Calu3 (cell line): ENCODE results near the gene CDH18. TPM values are rescaled to one million over a fixed set of nuclear protein-coding genes. Genes with fewer than 3 reads are reported as not detected.
"Not testable (repeated sequence)": the region's sequence is repeated elsewhere in the genome, so short reads cannot be mapped to it uniquely, and the experiment has no call there.

ENCODE experiments used
- BruUV-seq: library from RNA; stranded (reverse); fragments of 400-500 nt; replicated peaks from 2 replicates; lab custom pipeline; 2021; lab: Mats Ljungman, UMichigan
- CTCF ChIA-PET: fragments of 300-600 bp; sonication (Branson Sonifier 250); formaldehyde crosslinking; loops from one replicate; lab custom pipeline; 2022; ENCODE audit warnings: antibody characterized with exemption; lab: Charles Lee
- DNase-seq: peaks from one replicate; pipeline ENCODE4 v3.0.0; 2022
- H3K27ac Mint-ChIP-seq: one replicate; pipeline ENCODE4 v1.8.0; 2022; ENCODE audit warnings: mixed read lengths; ENCODE audit not compliant: unreplicated experiment
- H3K27me3 Mint-ChIP-seq: one replicate; pipeline ENCODE4 v1.8.0; 2022; ENCODE audit warnings: mixed read lengths; ENCODE audit not compliant: unreplicated experiment
- H3K36me3 Mint-ChIP-seq: one replicate; pipeline ENCODE4 v1.8.0; 2022; ENCODE audit warnings: mild to moderate bottlenecking, moderate library complexity, mixed read lengths; ENCODE audit not compliant: insufficient read depth, unreplicated experiment
- H3K4me1 Mint-ChIP-seq: one replicate; pipeline ENCODE4 v1.8.0; 2022; ENCODE audit warnings: mild to moderate bottlenecking, low read depth, mixed read lengths; ENCODE audit not compliant: unreplicated experiment
- H3K4me3 Mint-ChIP-seq: one replicate; pipeline ENCODE4 v1.8.0; 2022; ENCODE audit warnings: mild to moderate bottlenecking, low read depth, moderate library complexity, mixed read lengths; ENCODE audit not compliant: unreplicated experiment
- H3K9me3 Mint-ChIP-seq: one replicate; pipeline ENCODE4 v1.8.0; 2022; ENCODE audit warnings: low read depth, mixed read lengths; ENCODE audit not compliant: unreplicated experiment
- CTCF ChIP-seq: fragments of 200-600 bp; IDR thresholded peaks from one replicate; pipeline ENCODE4 v1.8.0; 2022; ENCODE audit warnings: antibody characterized with exemption; ENCODE audit not compliant: unreplicated experiment
- intact Hi-C: fragments of 100-400 bp; cut with micrococcal nuclease; formaldehyde crosslinking; loops from one replicate; pipeline ENCODE4 v1.10.0; 2022; ENCODE audit not compliant: unreplicated experiment
- total RNA-seq: library from RNA; stranded (reverse); gene quantifications from 2 replicates; pipeline ENCODE4 v1.2.3, GENCODE V29; 2022

CDH18 gene
- total RNA-seq, 1 experiment from 2014 or later: not detected

DNA sequence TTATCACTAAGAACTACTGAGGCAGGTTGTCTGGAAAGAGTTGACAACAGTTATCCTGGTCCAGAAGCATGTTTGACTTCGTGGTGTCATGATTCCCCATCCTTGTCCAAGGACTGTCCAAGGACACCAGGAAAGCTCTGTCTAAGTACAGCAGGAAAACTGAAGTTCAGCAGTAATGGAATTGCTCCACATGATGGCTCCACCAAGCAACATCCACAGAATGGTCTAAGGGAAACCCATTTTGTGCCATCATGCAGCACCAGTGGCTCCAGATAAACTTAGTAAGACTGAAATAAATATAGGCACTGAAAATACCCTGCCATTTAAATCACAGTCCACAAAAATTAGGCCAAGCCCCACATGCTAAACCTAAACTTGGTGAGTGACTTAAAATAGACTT, 192.8 kb downstream of the CDH18 start:
- H3K9me3 Mint-ChIP-seq: no peaks in the 10 kb centered on the region
- no TSS peak for BruUV-seq
- H3K4me1 Mint-ChIP-seq: peaks cover 8% of the 10 kb centered on the region
- H3K4me3 Mint-ChIP-seq: no peak overlapping the region
- DNase-seq: no peak
- intact Hi-C loops: loop anchor here (10.0 kb wide), 1 partner anchor 440 kb away; no protein-coding TSS in a partner anchor
- H3K36me3 Mint-ChIP-seq: no peaks in the 10 kb centered on the region
- no peak overlapping the region for H3K27ac Mint-ChIP-seq
- no peaks in the 10 kb centered on the region for H3K27me3 Mint-ChIP-seq
- CTCF ChIA-PET: no interaction called here
- no peak for TF ChIP-seq CTCF

DNA sequence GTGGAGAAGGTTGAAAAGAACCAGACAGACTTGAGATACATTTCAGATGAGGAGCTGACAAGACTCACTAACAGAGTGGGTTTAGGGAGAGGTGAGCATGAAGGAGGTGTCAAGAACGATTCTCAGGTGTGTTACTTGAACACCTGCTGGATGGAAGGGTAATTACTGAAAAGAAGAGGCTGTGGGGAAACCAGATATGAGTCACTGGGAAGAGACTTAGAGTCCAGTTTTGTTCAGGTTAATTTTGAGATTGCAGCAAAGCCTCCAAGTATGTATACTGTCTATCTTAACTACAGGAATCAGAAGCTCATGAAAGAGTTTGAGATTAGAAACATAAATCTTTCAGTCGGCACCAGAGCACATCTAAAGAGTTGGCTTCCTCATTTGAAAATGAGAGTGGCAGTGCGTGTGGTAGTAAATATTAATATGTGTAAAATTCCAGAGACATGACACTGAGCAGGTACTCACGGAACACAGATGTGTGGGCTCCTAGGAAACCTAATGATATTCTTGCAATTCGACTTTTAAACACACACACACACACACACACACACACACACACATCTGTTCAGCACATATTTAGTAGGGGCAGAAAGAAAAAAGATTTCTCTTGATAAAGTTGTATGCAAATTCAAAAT, 197.1 kb downstream of the CDH18 start:
- no peak for DNase-seq
- H3K9me3 Mint-ChIP-seq: peaks cover 2% of the 10 kb centered on the region
- peaks cover 8% of the 10 kb centered on the region for H3K4me1 Mint-ChIP-seq
- TF ChIP-seq CTCF: no peak
- H3K27me3 Mint-ChIP-seq: no peaks in the 10 kb centered on the region
- no peaks in the 10 kb centered on the region for H3K36me3 Mint-ChIP-seq
- no TSS peak for BruUV-seq
- H3K4me3 Mint-ChIP-seq: no peak overlapping the region
- CTCF ChIA-PET: interaction anchor here (0.7 to 0.8 kb wide), 2 partner anchors 25 to 60 kb away, joined by 3 read pairs; no protein-coding TSS in a partner anchor
- intact Hi-C loops: loop anchor here (10.0 kb wide), 1 partner anchor 444 kb away; no protein-coding TSS in a partner anchor
- no peak overlapping the region for H3K27ac Mint-ChIP-seq

GRCh38 chr5:19782566-19782965, 205.4 kb downstream of the CDH18 start:
- DNase-seq: no peak
- intact Hi-C loops: no loop called here
- no peak for TF ChIP-seq CTCF
- CTCF ChIA-PET: no interaction called here
- no peak overlapping the region for H3K27ac Mint-ChIP-seq
- H3K36me3 Mint-ChIP-seq: no peaks in the 10 kb centered on the region
- no peak overlapping the region for H3K4me3 Mint-ChIP-seq
- no peaks in the 10 kb centered on the region for H3K27me3 Mint-ChIP-seq
- H3K4me1 Mint-ChIP-seq: no peaks in the 10 kb centered on the region
- H3K9me3 Mint-ChIP-seq: peaks cover 5% of the 10 kb centered on the region
- no TSS peak for BruUV-seq

DNA sequence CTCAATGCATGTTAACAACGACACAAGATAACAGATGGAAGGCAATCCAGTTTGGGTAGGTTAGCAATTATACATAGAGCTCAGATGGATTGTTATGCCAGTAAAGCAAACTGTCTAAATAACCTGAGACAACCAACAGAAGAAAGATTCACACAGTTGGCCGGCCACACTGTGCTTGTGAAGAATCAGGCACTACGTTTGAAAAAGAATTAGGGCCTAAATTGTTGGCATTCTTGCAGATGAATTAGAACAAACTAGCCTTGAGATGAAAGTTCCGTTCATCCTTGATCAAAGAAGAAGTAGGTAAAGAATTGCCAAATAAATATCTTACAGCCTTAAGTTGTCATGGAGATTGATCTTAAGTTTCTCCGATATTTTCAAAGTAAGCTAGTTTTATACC, 210.6 kb downstream of the CDH18 start:
- Mint-ChIP-seq H3K4me1 (no peaks in the 10 kb centered on the region), H3K9me3 (peaks cover 15% of the 10 kb centered on the region), H3K27me3 (no peaks in the 10 kb centered on the region), H3K27ac (no peak overlapping the region), H3K36me3 (no peaks in the 10 kb centered on the region), H3K4me3 (no peak overlapping the region)
- no peak for TF ChIP-seq CTCF
- CTCF ChIA-PET: no interaction called here
- intact Hi-C loops: no loop called here
- DNase-seq: no peak
- BruUV-seq: no TSS peak

- H3K27me3 Mint-ChIP-seq, CTCF ChIA-PET, BruUV-seq, H3K27ac Mint-ChIP-seq, H3K4me3 Mint-ChIP-seq, DNase-seq, H3K36me3 Mint-ChIP-seq, H3K4me1 Mint-ChIP-seq, intact Hi-C loops: not testable (repeated sequence)
- peaks cover 18% of the 10 kb centered on the region for H3K9me3 Mint-ChIP-seq
These were observed 211.1 kb downstream of the CDH18 start for GRCh38 chr5:19776886-19777285.
